Hepatic stellate cell (primary cell): ENCODE results near the gene MAP3K7.
"Not testable (repeated sequence)": the region's sequence is repeated elsewhere in the genome, so short reads cannot be mapped to it uniquely, and the experiment has no call there.

Experiments used
- DNase-seq: peaks from one replicate; pipeline ENCODE4 v3.0.0; 2011; ENCODE audit warnings: low spot score

Gene MAP3K7

GRCh38 chr6:90578894-90579549 is 7.8 kb downstream of the MAP3K7 start:
- no peak for DNase-seq

- DNase-seq: no peak
Observed at GRCh38 chr6:90575267-90575666, 11.6 kb downstream of the MAP3K7 start.

GRCh38 chr6:90574610-90575009 is 12.3 kb downstream of the MAP3K7 start:
- no peak for DNase-seq

- no peak for DNase-seq
Observed at GRCh38 chr6:90573624-90574023, 13.2 kb downstream of the MAP3K7 start.

- DNase-seq: no peak
Observed at GRCh38 chr6:90572856-90573255, 14.0 kb downstream of the MAP3K7 start.

- DNase-seq: no peak
Observed at GRCh38 chr6:90569223-90569622, 17.6 kb downstream of the MAP3K7 start.

- not testable (repeated sequence) for DNase-seq
Observed at GRCh38 chr6:90567682-90568081, 19.2 kb downstream of the MAP3K7 start.

GRCh38 chr6:90562341-90562740 is 24.5 kb downstream of the MAP3K7 start:
- not testable (repeated sequence) for DNase-seq

GRCh38 chr6:90559931-90560330 is 26.9 kb downstream of the MAP3K7 start:
- no peak for DNase-seq

GRCh38 chr6:90557006-90557405 is 29.9 kb downstream of the MAP3K7 start:
- no peak for DNase-seq

- DNase-seq: no peak
Observed at GRCh38 chr6:90547991-90548390, 38.9 kb downstream of the MAP3K7 start.

GRCh38 chr6:90547079-90547478 is 39.8 kb downstream of the MAP3K7 start:
- DNase-seq: no peak

- no peak for DNase-seq
Observed at GRCh38 chr6:90545448-90545847, 41.4 kb downstream of the MAP3K7 start.

- DNase-seq: no peak
Observed at GRCh38 chr6:90544741-90545140, 42.1 kb downstream of the MAP3K7 start.

GRCh38 chr6:90544081-90544480 is 42.8 kb downstream of the MAP3K7 start:
- no peak for DNase-seq

- no peak for DNase-seq
Observed at GRCh38 chr6:90541221-90541620, 45.7 kb downstream of the MAP3K7 start.

GRCh38 chr6:90538278-90539046 is 48.4 kb downstream of the MAP3K7 start:
- DNase-seq: no peak

- DNase-seq: no peak
Observed at GRCh38 chr6:90537723-90538258, 49.1 kb downstream of the MAP3K7 start.

GRCh38 chr6:90537027-90537426 is 49.8 kb downstream of the MAP3K7 start:
- DNase-seq: no peak

GRCh38 chr6:90536520-90536919 is 50.4 kb downstream of the MAP3K7 start:
- no peak for DNase-seq

- DNase-seq: no peak
Observed at GRCh38 chr6:90534337-90535025, 52.4 kb downstream of the MAP3K7 start.

- no peak for DNase-seq
Observed at GRCh38 chr6:90533615-90534336, 53.1 kb downstream of the MAP3K7 start.
